ENCODE data around the gene TIMP2. TPM values are rescaled to one million over a fixed set of nuclear protein-coding genes. Genes with fewer than 3 reads are reported as not detected.
"Not testable (repeated sequence)": the region's sequence is repeated elsewhere in the genome, so short reads cannot be mapped to it uniquely, and the experiment has no call there.

The TIMP2 gene, protein sequence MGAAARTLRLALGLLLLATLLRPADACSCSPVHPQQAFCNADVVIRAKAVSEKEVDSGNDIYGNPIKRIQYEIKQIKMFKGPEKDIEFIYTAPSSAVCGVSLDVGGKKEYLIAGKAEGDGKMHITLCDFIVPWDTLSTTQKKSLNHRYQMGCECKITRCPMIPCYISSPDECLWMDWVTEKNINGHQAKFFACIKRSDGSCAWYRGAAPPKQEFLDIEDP
- total RNA-seq: 1.5 and 1.6 TPM in 2 replicates

DNA sequence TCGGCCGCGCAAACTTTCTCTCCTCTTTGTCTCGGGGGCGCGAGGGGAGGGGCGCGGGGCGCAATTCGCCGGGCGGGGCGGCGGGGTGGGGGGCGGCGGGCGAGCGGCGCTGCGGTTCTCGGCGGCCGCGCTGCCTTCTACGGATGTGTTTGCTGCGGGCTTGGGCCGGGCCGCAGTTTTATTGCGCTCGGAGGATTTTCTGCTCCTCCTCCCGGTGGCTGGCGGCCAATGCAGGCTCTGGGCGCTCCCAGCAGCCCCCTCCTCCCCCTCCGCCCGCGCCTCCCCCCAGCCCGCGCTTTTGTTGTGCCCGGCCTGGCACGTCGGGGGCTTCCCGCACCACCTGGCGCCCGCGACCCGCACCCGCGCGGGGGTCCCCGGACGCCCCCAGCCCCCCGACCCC is at the start of gene TIMP2:
Gene TIMP2 (minus strand): TSS at position 154 of the 400 bp plus-strand sequence. CDS start 299 bp downstream, outside the sequence.
- intact Hi-C loops (cut with micrococcal nuclease): no loop called here

DNA sequence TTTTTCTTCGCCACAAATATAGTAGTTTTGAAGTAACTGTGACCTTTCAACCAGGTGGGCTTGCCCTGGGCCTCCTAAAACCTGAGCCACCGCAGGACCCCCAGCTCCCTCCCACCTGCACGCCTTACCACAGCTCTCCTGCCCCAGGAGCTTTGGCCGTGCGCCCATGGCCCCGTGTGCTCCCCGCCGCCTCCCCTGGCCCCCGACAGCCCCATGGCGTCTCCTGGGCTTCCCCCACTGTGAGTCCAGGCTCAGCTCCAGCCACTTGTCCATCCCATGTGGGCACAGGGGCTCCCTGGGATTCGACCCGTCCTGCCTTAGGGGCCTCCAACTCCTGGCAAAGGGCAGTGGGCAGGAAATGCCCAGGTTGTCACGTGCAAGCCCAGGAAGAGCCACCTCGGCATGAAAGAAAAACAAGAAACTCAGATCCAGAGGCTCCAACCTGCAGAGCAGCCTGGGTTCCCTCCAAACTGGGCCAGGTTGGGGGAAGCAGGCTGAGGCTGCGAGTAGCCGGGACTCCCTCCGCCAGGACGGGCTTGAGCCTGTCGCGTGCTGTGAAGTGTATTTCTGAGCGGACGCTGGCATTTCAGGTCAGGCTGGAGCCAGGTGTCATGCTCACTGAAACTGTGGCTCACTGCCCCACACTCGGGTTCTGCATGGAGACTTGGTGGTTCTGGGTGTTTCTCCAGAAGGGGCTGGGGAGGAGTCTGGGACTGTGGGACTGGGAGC is 48.8 kb upstream of the TIMP2 start:
- intact Hi-C loops (cut with micrococcal nuclease): no loop called here

- intact Hi-C loops (cut with micrococcal nuclease): no loop called here
These were observed 48.0 kb upstream of the TIMP2 start for GRCh38 chr17:78973196-78973595.

DNA sequence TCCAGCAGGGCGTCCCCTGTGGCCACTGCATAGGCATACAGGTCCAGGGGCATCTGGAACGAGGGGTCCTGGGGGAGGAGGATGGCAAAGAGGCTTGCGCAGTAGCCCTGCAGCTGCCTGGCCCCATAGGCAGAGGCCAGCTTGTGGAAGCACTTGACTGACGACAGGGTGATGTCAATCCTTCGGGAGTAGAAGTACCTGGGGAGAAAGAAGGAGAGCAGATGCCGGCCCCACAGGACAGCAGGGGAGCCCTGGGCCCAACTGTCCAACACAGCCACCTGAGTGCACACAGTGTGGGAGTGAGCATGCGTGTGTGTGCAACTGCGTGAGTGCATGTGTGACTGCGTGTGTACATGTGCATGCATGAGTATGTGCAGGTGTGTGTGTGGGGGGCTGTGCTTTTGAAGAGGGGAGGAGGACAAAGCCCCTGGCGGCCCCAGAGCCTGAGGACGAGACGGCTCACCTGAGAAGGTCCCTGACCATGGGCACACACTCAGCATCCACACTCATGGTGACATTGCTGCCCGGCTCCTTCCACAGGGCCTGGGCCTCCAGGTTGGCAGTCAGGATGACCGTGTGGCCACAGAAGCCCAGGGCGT is 47.4 kb upstream of the TIMP2 start:
- intact Hi-C loops (cut with micrococcal nuclease): no loop called here

DNA sequence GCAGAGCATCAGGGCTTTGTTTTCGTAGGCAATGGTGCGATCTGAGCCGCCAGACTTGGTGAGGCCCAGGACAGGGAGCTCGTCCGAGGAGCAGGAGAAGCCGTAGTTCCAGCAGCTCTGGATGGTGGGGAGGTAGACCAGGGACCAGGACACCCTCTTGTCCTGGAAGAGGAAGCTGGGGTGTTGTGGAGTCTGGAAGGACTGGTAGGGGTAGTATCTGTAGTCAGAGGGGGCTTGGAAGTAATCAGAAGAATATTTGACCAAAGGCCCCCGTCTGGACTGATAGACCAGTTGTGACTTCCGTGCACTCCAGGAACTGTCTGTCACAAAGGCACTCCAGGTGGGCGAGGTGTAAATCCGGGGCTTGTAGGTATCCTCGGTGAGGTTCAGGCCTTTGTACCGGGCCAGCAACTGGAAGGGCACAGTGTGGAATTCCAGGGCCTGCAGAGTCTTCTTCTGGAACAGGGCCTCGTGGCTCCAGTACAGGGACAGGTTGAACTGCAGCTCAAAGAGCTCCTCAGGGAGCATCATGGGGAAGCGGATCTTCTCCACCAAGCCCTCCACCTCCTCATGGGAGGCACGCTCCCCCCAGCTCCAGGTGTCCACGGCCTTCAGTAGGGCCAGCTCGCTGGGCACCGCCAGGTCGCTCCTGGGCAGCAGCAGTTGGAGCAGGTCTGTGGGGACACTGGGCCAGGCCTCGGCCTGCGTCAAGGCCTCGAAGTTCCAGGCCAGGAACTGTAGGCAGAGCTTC is 46.7 kb upstream of the TIMP2 start:
- intact Hi-C loops (cut with micrococcal nuclease): loop anchor here (1.0 kb wide), 1 partner anchor 107 kb away; no protein-coding TSS in a partner anchor

GRCh38 chr17:78970834-78971755 is 45.9 kb upstream of the TIMP2 start:
- intact Hi-C loops (cut with micrococcal nuclease): loop anchor here (1.0 kb wide), 1 partner anchor 106 kb away; no protein-coding TSS in a partner anchor

GRCh38 chr17:78969865-78970264 is 44.7 kb upstream of the TIMP2 start:
- intact Hi-C loops (cut with micrococcal nuclease): no loop called here

- intact Hi-C loops (cut with micrococcal nuclease): no loop called here
These were observed 42.7 kb upstream of the TIMP2 start for GRCh38 chr17:78967782-78968362.

DNA sequence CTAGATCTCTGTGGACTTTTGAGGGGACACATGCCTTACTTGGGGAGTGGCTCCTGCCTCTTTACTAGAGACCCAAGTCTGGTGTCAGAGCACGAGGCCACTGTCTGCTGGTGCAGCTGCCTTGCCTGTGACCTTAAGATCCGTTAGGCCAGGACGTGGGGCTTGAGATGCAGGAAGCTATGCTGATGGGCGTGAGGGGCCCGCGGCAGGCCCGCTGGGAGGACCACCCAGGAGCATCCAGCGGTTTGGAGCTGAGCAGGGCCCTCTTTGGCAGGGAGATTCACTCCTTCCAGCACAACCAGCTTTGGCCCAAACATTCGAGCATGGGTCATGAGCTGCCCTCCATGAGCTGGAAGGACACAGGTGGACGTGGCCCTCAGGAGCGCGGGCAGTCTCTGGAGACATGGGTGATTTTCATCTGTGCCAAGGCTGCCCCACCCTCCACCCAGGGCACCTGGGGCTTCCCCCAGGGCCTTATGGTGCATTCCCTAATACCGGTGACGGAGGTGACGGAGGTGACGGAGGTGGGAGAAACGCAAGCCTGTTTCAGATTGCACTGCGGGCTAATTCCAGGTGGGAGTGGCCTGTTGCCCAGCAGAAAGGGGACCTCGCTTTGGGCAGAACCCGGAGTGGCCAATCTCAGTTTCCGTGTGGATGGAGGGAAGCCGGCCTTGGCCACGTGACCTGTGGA is 41.9 kb upstream of the TIMP2 start:
- intact Hi-C loops (cut with micrococcal nuclease): no loop called here

- intact Hi-C loops (cut with micrococcal nuclease): no loop called here
These were observed 41.1 kb upstream of the TIMP2 start for GRCh38 chr17:78966123-78966813.

GRCh38 chr17:78965491-78965924 is 40.3 kb upstream of the TIMP2 start:
- intact Hi-C loops (cut with micrococcal nuclease): no loop called here

- intact Hi-C loops (cut with micrococcal nuclease): no loop called here
These were observed 38.2 kb upstream of the TIMP2 start for GRCh38 chr17:78963378-78963777.

- intact Hi-C loops (cut with micrococcal nuclease): not testable (repeated sequence)
These were observed 37.8 kb upstream of the TIMP2 start for GRCh38 chr17:78962984-78963348.

- intact Hi-C loops (cut with micrococcal nuclease): no loop called here
These were observed 37.3 kb upstream of the TIMP2 start for GRCh38 chr17:78962345-78962983.

GRCh38 chr17:78961571-78961970 is 36.4 kb upstream of the TIMP2 start:
- intact Hi-C loops (cut with micrococcal nuclease): no loop called here

DNA sequence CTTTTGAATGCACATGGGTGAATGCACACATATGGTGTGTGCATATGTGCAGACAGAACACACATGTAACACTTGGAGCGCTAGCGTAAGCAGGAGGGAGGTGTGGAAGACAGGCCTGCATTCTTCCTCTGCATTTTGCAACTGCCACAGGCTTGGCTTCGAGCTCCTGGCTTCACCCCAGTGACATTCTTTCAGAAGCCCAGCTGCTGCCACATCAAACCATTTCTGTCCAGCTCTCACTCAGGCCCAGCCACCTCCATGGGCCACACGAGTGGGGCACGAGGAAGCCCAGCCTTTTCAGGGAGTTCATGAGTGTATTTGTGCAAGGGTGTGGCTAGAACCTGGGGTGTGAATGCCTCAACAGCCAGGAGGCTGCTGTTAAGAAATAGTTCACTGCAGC is 35.7 kb upstream of the TIMP2 start:
- intact Hi-C loops (cut with micrococcal nuclease): no loop called here

GRCh38 chr17:78959803-78960202 is 34.6 kb upstream of the TIMP2 start:
- intact Hi-C loops (cut with micrococcal nuclease): no loop called here

DNA sequence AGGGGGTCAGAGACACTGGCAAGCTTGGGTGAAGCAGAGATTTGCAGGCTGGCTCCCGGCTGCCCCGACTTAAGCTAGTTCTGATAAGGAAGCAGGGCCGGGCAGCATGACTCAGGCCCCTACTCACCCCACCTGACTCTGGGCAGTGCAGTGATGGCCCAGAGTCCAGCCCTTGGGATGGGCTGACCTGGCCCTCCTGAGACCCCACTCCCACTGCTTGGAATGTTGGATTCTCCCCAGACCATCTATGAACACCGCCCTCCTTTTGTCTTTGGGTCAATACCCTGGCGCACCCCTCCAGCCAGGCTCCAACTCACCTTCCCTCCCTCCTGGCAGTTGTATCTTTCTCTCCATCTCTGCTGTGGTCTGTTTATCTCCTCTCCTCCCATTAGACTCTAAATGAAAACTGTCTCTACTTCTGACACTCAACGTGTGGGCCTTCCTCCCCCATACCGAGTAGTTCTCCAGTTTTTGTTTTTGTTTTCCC is 33.5 kb upstream of the TIMP2 start:
- intact Hi-C loops (cut with micrococcal nuclease): no loop called here

Measured in T-helper 2 cell treated with Interferon-gamma antibody and Interleukin-4, amounts not matched to agents 100 ng/mL and 5 ng/mL, for 36 hours (primary cell).